Astrocyte of the cerebellum (primary cell): ENCODE measurements around the gene ABLIM2.

ENCODE experiments used
- DNase-seq: peaks from one replicate; pipeline ENCODE4 v3.0.0-alpha.2; 2011; ENCODE audit warnings: low read depth
- H3K4me3 ChIP-seq: 2 replicates; pipeline ENCODE4 v1.5.1; 2011; ENCODE audit warnings: mild to moderate bottlenecking, low read depth, low read length, moderate library complexity
- CTCF ChIP-seq: IDR thresholded peaks from 2 replicates; pipeline ENCODE4 v1.5.1; 2012; ENCODE audit warnings: low read length, low read depth, moderate library complexity, mild to moderate bottlenecking; ENCODE audit errors: missing control alignments
- in situ Hi-C: cut with HindIII; loops from 2 replicates; pipeline ENCODE4 v1.10.0; 2017; ENCODE audit warnings: low sequenced_read_pairs

ABLIM2 gene

GRCh38 chr4:7976025-7976424 is 182.6 kb downstream of the ABLIM2 start:
- H3K4me3 ChIP-seq = no peak overlapping the region
- in situ Hi-C loops = no loop called here
- no peak for DNase-seq
- TF ChIP-seq CTCF = no peak

- H3K4me3 ChIP-seq = no peak overlapping the region
- no peak for TF ChIP-seq CTCF
- DNase-seq = no peak
- in situ Hi-C loops = no loop called here
These were observed 184.2 kb downstream of the ABLIM2 start for GRCh38 chr4:7974425-7974824.

- in situ Hi-C loops = no loop called here
- no peak for TF ChIP-seq CTCF
- H3K4me3 ChIP-seq = no peak overlapping the region
- no peak for DNase-seq
These were observed 185.1 kb downstream of the ABLIM2 start for GRCh38 chr4:7973545-7973981.

- DNase-seq = no peak
- H3K4me3 ChIP-seq = no peak overlapping the region
- in situ Hi-C loops = no loop called here
- no peak for TF ChIP-seq CTCF
These were observed 186.6 kb downstream of the ABLIM2 start for GRCh38 chr4:7971881-7972500.

GRCh38 chr4:7971159-7971631 is 187.4 kb downstream of the ABLIM2 start:
- no peak overlapping the region for H3K4me3 ChIP-seq
- no peak for TF ChIP-seq CTCF
- no peak for DNase-seq
- in situ Hi-C loops = no loop called here

- in situ Hi-C loops = no loop called here
- DNase-seq = no peak
- TF ChIP-seq CTCF = no peak
- H3K4me3 ChIP-seq = no peak overlapping the region
These were observed 188.2 kb downstream of the ABLIM2 start for GRCh38 chr4:7970361-7970946.
